ENCODE data around the gene ATP9A.

GRCh38 chr20:51641866-51642265 lies 126.3 kb downstream of the ATP9A start:
- TF ChIP-seq CTCF (IDR thresholded peaks at IDR 0.05; ENCODE audit: poor library complexity, severe bottlenecking) (no peak), POLR2AphosphoS5 (IDR thresholded peaks at IDR 0.05) (no peak), SMC3 (conservative IDR thresholded peaks at IDR 0.05; ENCODE audit: poor library complexity) (no peak), EP300 (conservative IDR thresholded peaks at IDR 0.05; ENCODE audit: poor library complexity, severe bottlenecking) (no peak)

Measured in neural cell (in vitro differentiated cells).